Embryonic facial prominence (tissue), 1 donor: Measurements from ENCODE around the gene USP1.

Experiments used
- DNase-seq: peaks from one replicate; pipeline ENCODE4 v3.0.0-alpha.2; 2016; ENCODE audit errors: extremely low spot score

USP1 gene, protein sequence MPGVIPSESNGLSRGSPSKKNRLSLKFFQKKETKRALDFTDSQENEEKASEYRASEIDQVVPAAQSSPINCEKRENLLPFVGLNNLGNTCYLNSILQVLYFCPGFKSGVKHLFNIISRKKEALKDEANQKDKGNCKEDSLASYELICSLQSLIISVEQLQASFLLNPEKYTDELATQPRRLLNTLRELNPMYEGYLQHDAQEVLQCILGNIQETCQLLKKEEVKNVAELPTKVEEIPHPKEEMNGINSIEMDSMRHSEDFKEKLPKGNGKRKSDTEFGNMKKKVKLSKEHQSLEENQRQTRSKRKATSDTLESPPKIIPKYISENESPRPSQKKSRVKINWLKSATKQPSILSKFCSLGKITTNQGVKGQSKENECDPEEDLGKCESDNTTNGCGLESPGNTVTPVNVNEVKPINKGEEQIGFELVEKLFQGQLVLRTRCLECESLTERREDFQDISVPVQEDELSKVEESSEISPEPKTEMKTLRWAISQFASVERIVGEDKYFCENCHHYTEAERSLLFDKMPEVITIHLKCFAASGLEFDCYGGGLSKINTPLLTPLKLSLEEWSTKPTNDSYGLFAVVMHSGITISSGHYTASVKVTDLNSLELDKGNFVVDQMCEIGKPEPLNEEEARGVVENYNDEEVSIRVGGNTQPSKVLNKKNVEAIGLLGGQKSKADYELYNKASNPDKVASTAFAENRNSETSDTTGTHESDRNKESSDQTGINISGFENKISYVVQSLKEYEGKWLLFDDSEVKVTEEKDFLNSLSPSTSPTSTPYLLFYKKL

DNA sequence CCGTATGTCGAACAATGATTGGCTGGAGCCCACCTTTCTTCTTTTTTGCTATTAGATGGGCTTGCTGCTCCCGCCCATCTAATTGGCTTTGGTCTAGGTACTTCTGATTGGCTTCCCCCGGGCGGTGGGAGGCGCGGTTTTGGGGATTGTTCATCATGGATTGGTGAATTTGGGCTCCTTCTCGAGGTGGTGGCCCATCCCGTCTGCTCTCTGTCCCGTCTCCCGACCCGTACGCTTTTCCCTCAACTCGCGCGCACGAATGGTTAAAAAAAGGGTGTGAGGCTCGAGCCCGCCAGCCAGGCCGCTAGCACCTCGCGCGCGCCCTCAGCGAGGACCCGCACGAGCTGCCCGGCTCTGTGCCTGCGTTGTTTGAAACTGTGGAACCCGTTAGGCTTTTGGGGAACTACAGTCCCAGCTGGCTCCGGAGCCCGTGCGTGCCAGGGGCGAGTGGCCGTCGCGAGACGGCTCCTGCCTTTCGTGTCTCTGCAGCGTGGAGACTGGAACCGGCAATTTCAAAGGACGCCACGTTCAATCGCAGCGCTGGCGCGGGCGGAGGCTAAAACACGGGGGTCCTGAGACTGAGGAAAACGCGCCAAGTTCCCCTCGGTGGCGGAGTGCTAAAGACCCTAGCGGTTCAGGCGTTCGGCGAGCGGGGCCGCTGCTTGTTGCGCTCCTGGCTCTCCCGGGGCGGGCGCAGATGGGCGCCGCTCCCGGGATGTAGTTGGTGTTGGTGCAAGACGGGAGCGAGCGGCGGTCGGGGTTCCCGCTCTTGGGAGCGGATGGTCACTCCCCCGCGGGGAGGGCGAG, at the start of gene USP1:
Gene USP1 (plus strand): TSS at position 584 of the 807 bp plus-strand sequence. CDS start 2,819 bp downstream, outside the sequence.
- peak; percentile 100 for DNase-seq

DNA sequence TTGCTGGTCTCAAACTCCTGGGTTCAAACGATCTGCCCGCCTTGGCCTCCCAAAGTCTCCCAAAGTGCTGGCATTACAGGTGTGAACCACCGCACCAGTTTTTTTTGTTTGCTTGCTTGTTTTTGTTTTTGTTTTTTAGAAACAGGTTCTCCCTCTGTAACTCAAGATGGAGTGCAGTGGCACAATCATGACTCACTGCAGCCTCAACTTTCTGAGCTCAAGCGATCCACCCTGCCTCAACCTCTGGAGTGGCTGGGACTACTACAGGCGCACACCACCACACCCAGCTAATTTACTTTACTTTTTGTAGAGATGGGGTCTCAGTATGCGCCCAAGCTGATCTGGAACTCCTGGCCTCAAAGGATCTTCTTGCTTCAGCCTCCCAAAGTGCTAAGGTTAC, 47.3 kb upstream of the USP1 start:
- no peak for DNase-seq

DNA sequence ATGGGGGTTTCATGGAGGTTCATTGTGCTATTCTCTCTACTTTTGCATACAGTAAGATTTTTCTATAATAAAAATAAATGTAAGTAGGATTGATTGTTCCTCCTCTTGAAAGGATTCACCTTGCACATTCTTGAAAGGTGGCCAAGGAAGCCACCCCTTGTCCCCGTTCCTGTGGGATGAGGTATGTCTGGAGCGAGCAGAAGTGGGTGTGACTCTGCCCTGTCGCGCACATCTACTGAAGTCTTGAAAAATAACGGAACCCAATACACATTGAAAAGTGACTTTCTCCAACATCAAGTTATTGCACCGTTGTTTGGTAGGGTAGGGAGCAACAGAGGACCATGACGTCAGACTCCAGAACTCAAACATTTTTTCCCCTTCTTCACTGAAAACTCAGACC, 46.8 kb upstream of the USP1 start:
- DNase-seq, result no peak

DNA sequence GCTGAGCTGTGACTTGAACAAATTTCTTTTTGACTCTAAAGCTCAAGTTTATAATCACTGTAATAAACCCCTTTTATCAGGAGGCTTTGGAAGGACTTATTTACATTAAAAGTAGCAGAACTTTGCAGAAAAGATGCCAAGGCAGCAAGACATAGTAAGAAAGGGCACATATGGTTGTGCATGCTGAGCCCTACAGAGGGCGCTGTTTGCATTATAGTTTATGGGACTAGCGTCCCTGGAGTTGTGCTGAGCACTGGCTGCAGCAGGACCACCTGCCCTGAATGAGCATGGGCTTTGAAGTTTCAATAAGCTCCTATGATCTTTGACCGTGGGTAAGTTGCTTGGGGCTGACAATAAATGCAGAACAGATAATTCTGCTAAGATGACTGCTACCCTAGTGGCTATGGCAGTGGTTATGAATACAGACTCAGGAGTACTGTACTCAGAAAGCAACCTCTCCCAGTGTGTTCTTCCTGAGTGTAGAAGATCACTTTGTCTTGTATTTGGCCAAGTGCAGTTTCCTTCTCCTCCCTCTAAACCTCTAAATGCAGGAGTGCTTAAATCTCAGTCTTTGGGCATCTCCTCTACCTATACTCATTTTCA, 45.4 kb upstream of the USP1 start:
- no peak for DNase-seq

DNA sequence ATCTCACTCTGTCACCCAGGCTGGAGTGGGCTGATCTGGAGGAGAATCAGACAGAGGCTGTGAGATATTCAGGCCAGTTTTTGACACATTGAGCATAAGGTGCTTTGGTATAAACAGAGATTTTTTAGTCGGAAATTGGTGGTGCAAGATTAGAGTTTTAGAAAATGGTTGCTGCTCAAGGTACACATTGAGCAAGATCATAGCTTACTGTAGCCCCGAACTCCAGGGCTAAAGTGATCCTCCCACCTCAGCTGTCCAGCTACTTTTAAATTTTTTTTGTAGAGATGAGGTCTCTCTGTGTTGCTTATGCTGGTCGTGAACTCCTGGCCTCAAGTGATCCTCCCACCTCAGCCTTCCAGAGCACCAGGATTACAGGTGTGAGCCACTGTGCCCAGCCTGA, 43.9 kb upstream of the USP1 start:
- DNase-seq, result no peak

DNA sequence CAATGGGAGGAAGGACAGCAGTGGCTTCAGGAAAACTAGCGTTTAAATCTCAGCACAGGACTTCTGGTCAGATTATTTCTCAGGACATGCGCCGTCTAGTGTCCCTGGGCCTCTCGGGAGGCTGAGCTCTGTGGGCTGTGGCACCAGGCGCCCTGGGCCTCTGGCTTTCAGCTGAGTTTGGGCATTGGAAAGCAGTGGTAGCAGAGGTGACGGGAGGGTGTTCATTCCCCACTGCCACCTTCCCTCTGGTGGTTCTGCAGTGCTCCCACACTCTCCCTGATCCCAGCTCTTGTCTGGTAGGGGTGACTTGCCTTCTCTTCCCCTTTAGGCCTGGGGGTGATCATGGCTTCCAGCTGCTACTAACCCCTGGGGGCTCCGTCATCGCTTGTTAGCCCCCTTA, 42.2 kb upstream of the USP1 start:
- no peak for DNase-seq

DNA sequence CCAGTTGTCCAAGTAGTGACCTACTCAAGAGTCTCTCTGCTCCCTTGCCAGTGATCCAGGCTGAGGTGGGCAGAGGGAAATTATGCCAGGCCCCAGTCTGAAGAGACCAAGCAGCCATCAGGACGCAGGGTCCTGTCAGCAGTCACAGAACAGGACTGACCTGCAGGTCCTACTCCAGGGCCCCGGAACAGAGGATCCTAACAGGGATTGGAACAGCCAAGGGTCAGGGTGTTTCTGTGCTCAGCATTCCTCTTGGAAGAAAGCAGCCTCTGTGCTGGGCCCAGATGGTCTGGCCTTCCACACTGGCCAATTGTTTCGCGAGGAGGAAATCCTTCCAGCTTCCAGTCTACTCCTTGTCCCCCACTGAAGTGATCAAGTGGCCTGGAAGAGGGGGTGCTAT, 41.6 kb upstream of the USP1 start:
- no peak for DNase-seq

DNA sequence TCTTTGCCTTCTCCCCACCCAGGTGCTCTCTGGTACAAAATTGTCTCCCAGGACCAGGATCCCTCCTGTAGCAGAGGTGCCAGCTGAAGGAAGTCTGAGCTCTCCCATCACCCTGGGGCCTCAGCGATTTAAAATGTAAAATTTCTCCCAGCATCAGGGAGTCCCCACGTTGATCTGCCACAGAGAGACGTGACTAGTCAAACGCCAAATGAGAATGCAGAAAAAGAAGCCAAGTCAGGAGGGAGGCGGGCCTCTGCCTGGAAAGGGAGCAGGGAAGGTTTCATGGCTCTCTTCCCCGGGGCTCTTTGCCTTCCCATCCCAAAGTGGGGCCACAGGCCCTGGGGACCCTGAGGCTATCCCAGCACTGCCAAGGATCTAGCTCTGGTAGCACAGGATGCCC, 40.0 kb upstream of the USP1 start:
- no peak for DNase-seq

DNA sequence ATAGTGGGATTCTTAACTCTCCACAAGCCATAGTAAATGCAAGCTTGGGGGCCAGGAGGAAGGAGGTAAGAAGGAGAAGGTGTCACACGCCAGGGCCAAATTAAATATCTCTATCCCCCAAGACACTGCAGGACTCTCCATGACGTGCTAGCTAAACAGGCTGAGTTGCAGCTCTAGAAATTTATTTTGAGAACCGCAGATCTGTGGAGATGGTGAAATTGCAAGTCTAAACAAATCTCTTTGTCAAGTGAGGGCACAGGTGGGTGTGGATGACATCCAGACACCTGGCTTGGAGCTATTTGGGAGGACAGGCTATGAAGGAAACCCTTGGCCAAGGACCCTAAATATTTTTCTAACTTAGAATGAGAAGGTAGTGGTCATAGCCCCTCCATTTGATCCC, 39.5 kb upstream of the USP1 start:
- no peak for DNase-seq

DNA sequence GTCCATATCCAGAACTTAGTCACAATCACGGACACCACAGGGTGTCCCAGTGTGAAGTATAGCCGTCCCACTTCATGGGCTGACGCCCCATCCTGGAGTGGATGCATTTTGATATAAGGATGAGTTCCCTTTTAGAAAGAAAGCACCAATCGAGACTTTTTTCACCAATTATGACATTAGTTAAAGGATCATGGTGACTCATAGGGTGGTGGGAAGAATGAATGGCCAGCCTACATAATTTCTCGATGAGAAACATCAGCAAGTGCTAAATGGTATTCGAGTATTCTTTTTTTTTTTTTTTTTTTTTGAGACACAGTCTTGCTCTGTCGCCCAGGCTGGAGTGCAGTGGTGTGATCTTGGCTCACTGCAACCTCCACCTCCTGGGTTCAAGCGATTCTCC, 38.5 kb upstream of the USP1 start:
- DNase-seq, result no peak

DNA sequence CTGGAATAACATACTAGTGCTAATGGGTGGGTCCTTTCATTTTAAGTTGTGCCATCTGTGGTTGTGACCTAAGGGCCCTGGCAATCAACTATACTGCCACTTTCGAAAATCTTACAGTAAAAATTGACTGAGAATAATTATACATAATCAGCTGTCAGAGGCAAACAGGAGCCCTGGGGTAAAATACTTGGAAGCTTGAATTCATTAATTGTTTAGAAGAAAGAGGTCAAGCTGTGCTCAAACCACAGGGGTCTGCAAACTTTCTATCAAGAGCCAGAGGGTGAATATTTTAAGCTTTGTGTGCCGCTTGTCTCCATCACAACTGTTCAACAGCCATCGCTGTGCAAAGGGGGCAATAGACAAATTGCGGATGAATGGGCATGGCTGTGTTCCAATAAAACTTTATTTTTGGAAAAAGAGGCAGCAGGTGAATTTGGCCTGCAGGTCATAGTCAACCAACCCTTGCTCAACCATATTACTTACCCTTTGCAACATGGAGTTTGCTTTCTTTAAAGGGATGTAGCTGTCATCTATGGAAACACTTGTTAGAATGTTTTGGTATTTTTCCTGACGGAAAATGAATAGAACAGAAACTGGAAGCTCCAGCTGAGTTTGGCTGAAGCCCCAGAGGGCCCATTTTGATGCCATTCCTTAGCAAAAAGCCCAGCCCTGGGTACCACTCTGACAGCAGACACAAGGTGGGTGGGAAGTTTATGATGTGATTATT, 35.7 kb upstream of the USP1 start:
- no peak for DNase-seq

DNA sequence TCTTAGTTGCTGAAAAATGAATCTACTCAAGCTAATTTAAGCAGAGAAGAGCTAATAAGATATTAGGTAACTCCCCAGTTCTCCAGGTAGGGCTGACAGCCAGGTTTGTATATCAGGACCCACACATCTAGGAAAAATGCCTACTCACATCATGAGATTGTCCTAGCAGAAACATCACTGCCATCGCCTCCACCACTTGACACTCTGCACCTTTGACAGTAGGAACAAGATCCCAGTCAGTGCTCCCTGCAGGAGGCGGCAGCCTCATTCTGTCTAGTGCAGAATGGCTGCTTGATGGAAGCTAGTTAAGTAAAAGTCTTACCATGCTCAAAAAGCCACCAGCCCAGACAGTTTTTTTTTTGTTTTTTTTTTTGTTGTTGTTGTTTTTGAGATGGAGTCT, 31.6 kb upstream of the USP1 start:
- no peak for DNase-seq

DNA sequence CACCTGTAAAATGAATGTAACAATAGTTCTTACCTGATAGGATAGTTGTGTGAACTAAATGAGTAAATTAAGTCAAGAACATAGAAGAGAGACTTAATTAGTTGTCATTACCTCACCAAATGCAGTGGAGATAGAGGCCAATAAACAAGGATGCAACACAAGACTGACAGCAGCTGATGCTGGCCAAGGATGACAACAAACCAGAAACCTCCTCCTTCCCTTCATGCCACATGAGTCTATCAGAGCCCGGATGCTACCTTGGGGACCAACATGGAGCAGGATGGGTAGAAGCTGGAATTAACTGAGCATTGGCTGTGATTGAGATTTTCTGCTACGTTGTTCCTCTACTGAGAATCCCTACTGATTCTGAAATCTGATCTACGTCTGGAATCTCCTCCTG, 30.3 kb upstream of the USP1 start:
- no peak for DNase-seq

DNA sequence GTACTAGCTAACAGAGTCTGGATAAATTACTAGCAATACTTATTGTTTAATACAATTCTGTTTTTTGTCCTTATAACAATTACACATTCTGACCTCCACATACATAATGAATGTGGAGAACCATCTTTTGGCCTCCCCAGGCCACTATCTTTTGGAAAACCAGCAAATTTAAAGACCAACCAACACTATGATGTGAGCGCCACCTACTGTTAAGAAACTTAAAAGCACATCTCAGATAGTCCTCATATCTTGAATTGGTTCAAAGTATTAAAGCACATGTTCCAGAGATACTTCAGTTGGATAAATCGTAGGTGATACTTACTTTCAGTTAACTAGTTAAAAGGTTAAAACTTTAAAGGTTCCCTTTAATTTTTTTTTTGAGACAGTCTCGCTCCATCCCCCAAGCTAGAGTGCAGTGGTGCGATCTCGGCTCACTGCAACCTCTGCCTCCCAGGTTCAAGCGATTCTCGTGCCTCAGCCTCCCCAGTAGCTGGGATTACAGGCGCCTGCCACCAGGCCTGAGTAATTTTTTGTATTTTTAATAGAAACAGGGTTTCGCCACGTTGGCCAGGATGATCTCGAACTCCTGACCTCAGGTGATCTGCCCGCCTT, 29.3 kb upstream of the USP1 start:
- DNase-seq, result peak; percentile 31

DNA sequence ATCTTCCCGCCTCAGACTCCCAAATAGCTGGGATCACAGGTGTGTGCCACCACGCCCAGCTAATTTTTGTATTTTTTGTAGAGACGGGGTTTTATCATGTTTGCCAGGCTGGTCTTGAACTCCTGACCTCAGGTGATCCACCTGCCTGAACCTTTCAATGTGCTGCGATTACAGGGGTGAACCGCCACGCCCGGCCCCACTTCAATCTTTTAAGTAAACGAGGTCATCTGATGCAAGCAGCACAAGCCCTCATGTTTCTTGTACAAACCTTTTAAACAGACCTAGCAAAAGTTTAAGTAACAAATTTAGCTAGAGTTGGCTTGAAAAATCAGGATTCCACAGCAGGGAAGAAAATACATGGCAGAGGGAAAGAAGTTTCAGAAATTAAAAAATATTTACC, 21.2 kb upstream of the USP1 start:
- DNase-seq, result no peak

DNA sequence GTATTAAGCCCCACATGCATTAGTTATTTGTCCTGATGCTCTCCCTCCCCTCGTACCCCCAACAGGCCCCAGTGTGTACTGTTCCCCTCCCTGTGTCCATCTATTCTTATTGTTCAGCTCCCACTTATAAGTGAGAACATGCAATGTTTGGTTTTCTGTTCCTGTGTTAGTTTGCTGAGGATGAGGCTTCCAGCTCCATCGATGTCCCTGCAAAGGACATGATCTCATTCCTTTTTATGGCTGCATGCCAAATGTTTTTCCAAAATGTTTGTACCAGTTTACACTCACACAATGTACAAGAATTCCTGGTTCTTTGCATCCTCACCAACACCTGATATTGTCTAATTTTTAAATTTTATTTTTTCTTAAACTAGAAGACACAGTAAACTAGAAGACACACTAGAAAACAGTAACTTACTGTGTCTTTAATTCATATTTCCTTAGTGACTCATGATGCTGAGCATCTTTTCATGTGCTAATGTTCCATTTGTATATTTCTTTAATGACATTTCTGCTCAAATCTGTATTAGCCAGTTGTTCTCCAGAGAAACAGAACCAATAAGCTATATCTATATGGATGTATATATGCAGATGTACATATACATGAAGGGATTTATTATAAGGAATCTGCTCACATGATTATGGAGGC, 19.4 kb upstream of the USP1 start:
- DNase-seq, result no peak

DNA sequence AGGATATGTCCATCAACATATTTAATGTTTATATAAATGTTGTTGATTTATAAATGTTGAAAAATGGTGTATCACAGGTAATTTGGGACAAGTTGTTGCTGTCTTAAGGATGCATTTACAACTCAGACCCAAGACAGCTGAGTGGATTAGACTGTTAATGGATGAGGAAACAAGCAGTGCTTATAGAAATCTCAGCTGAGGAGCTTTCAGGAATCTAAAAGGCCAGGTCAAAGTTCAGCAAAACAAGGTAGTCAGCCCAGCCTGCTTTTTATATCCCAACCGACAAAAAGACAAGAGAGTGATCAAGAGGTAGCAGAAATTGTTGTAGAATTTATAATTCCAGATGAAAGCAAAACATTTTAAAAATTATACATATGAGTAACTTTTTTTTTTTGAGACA, 16.6 kb upstream of the USP1 start:
- DNase-seq, result no peak

DNA sequence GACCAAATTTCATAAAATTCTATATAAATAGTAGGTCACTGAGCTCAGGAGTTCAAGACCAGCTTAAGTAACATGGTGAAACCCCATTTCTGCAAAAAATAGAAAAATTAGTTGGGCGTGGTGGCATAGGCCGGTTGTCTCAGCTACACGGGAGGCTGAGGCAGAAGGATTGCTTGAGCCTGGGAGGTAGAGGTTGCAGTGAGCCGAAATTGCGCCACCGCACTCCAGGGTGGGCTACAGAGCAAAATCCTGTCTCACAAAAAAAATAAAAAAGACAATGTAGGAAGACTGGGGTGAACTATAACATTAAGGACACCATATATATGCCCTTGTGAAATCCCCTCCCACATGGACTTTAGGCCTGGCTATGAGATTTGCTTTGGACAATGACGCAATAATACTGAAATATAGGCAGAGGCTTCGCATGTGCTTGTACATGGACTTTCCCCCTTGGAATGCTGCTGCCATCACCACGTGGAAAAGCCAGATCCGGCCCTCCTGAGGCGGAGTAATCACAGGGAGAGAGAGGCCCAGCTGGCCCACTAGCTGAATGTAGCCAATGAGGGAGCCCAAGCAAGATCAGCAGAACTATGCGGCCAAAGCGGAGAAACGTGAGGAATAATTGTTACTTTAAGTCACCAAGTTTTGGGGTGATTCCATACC, 13.1 kb upstream of the USP1 start:
- no peak for DNase-seq

DNA sequence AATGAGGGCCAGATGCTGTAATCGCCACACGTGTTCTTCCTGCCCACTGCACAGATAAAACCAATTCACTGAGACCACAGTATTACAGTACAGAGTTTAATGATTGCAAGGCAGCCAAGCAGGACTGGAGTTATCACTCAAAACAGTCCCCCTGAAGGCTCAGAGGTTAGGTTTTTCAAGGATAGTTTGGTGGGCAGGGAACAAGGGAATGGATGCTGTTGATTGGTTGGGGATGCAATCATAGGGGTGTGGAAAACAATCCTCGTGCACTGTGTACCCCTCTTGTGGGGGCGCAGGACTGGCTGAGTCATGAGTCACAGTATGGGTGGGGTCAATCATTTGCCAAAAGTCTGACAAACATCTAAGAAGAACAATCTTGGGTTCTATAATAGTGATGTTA, 12.4 kb upstream of the USP1 start:
- no peak for DNase-seq

DNA sequence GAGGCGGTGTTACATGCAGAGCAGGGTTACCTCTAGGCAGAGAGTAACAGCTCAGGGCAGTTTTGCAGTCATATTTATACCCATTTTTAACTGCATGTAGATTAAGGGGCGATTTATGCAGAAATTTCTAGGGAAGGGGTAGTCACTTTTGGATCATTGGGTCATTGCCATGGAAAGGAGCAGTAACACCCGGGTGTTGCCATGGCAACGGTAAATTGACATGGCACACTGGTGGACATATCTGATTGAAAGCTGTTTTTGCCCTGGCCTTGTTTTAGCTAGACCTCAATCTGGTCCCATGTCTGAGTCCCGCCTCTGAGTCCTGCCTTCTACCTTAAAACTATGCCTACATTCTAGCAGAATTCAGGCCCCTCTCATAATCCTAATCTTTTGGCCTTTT, 11.8 kb upstream of the USP1 start:
- no peak for DNase-seq
